Retina (tissue), 1 donor: Measurements from ENCODE around the gene PIAS2.
A peak's percentile ranks its signal among the peaks of the same experiment; 100 is the strongest.
"Not testable (repeated sequence)": the region's sequence is repeated elsewhere in the genome, so short reads cannot be mapped to it uniquely, and the experiment has no call there.

Experiments used
- DNase-seq: peaks from one replicate; pipeline ENCODE4 v3.0.0-alpha.2; 2016

The PIAS2 gene

DNA sequence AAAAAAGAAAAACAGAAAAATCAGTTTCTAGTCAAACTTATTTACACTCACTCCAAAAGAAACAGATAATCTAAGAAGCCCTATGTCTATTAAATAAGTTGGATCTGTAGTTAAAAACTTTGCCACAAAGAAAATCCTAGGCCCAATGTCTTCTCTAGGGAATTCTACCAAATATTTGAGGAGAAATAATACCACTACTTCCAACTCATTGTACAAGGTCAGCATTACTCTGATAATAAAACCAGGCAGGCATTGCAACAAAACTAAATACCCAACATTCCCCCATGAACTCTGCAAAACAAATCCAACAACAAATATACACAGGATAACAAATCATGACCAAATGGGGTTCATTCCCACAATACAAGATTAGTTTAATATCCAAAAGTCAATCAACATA is 86.7 kb downstream of the PIAS2 start:
- DNase-seq, result no peak

DNA sequence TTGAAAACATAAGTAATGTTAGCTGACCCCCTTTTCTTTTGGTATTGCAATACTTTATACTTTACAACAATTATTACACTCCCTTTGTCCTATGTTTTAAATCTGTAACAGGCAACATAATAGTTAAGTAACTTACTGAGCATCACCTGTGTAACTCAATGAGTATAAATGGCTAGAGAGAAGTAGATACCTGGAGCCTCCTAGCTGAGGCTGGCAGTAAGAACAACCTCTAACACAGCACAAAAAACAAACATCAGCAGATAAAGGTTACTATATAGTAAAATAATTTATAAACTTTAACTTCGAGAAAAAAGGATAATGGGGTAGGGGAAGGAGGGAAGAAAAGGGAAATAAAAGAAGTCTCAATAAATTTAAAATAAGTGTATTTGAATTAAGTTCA is 87.4 kb downstream of the PIAS2 start:
- no peak for DNase-seq

DNA sequence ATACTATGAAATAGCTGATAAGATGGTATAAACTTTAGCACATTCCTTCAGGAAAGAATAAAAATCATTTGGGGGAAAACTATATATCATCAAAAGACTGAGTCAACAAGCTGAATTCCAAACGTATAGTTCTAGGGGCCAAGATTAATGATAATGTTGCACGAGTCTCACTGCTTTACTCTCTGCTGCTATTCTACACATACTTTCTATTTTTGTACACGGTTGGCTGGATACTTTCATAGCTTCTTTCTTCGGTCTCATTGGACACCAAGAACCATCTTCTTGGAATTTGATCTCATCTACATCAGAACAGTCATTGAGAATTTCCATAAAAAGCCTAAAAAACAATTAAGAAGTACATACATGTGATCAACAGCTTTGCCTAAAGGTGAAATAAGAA is 87.8 kb downstream of the PIAS2 start:
- no peak for DNase-seq

DNA sequence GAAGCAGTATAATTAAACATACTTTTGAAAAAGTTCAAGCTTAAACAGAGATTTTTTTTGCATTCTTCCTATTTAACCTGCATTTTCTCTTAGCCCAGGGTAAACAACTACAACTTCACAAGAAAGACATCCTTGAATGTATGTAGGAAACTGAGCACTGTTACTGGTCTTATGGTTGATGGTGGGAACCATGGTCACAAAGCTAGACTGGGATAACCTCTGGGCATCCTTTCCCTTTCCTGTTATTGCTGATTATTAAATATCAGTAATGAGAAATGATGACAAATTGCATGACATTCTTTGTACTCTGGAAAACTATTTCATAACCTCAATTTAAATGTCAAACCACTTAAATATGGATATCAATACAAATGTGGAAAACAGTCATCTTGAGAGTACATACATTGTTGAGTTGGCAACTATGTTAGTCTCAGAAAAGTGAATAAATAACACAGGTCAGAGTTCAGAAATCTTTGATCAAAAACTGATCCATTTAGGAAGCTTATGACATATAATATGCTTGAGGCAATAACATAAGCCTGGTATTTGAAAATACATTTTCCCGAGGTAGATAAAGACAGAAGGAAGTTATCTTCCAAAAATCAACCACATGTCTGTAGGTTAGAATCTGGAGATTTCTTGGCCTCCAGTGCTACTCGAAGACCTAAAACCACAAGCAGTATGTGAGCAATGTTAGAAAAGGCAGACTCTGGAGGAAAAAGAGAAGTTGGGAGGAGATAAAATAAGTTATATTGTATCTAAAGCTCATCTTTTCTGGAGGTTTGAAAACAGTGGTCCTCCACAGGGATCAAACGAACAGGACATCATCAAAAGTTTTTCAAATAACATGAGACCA is 95.2 kb downstream of the PIAS2 start:
- DNase-seq, result no peak

DNA sequence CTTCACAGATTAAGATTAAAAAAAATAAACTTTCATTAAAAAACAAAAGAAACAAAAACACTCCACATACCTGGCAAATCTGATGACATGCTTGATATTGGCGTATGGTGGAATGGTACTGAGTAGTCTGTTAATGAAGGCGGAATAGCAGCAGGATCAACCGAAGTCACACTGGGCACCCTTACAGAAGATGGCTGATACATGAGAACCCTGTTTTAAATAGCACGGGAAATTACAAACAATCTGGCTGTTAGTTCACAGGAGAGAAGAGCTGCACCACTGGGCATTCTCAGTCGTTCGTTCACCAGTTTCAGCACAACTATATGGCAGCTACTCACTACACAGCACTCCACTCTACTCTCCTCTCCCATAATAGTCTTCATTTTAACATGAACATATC is 96.4 kb downstream of the PIAS2 start:
- no peak for DNase-seq

DNA sequence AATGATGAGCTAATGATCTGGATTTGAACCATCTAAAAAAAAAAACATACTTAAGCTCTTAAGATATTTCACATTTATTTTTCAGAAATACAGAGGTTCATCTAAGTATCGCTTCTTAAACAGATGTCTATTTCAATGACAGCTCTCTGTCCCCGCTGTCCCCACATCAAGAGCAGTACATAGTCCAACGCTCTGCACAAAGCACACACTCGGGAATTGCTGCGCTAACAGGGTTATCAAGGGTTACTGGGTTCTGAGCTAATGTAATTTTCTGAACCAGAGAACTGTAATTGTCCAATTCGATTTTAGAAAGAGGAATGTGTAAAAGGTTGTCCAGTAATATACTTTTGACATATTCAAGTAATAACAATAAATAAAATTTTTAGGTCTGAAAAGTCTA is 101.6 kb downstream of the PIAS2 start:
- DNase-seq, result no peak

DNA sequence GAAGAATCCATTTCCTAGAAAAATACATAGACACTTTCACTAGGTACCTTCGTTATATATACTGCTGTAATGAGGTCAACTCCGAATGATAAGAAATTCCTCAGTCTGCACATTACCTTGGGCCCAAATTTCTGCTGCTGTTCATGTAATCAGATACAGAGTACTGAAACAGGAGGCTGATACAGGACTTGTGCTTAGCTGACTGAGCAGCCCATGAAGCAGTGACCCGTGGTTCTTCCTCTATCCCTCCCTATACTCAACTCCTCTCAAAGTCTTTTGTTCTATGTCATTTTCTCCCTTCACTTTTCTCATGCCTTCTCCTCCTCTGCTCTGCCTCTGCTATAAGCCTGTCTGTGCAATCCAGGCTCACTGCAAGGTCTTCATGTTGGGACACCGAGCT is 102.9 kb downstream of the PIAS2 start:
- DNase-seq, result no peak

DNA sequence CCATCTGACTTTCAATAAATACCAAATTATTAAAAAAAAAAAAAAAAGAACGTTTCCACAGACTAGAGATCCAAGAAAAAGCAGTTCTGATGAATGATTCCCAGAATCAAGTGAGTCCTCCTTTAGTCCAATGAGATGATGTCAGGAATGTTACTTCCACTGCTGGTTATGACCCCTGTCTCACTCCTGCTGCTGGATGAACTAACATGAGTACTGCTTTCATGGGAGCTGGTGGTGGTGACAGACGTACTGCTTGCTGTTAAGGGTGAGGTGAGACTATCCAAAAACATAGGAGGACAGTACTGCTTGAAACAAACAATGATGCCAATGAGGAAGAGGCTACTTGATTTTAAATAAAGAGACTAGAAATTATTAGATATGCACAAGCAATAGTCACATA is 105.0 kb downstream of the PIAS2 start:
- DNase-seq, result no peak

DNA sequence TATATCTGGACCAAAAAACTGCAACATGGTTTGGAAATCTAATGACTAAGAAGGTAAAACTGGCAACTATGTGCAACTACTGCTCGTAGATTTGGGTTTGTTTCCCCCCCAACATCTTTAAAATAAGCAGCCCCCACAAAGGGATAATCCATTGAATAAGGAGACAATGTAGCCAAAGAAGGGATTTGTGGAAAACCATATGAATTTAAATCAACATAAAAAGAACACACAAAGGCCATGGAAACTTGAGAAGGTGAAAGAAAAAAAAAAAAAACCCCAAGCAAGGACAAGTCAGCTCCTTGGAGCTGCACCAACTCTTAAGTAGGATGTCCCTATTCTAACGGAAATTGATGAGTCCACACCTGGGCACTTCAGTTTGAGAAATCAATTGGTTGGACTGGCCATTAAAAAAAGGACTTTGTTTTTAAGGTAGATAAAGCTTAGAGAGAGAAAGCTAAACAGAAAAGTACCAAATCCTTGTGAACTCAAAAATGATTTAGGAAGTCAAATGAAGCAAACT is 106.8 kb downstream of the PIAS2 start:
- DNase-seq, result no peak

DNA sequence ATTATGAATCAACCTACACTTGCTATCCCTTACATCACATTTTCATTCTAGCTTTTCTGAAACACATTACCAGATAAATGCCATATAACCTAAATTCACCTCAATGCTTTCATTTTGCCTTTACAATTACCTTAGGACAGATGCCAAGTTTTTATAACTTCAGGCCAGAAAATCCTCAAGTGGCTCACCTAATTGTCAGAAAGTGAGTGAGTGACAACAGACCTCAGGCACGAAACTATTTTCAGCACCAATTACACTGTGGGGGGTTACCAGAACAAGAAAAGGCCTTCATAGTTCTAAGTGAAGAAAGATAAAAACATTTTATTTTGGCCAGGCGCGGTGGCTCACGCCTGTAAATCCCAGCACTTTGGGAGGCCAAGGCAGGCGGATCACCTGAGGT is 108.2 kb downstream of the PIAS2 start:
- no peak for DNase-seq

DNA sequence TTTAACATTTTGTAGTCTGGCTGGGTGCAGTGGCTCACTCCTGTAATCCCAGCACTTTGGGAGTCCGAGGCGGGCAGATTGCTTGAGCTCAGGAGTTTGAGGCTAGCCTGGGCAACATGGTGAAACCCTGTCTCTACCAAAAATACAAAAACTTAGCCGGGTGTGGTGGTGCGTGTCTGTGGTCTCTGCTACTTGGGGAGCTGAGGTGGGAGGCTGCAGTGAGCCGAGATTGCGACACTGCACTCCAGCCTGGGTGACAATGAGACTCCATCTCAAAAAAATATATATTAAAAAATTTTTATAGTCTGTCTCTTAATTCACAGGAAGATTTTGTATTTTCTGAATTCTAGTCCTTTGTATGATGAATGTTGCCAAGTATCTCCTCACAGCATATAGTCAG is 121.4 kb downstream of the PIAS2 start:
- not testable (repeated sequence) for DNase-seq

DNA sequence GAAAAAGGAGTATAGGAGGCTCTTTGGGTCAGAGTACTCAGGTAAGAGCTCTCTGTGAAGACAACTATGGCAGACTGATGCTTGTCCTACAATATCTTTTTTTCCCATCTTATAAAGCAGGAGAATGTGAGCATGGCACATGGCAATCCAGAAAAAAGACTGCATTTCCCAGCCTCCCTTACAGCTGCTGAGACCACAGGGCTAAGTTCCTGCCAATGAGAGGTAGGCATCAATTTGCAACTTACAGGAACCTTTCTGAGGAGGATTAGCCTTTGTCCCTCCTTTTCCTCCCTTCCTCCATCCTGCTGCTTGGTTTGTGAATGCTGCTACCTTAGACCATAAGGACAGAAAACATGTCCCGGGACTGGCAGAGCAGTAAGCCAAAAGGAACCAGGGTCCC is 122.7 kb downstream of the PIAS2 start:
- DNase-seq, result no peak

DNA sequence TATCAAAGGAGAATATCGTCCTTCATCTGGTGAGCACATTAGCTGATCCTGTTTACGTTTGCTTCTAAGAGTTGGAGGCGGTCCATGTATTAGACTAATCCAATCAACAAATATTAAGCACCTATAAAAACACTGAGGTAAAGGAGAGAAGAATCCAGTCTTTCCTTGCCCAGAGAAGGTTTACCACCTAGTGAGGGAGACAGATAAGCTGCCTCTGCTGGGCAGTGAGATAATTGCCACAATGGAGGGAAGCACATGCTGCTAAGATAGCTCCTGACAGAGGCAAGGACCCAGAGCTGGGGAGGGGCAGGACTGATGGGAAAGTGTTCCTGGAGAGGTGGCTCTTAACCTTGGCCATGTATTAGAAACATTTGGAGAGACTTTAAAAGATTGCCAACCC is 123.7 kb downstream of the PIAS2 start:
- no peak for DNase-seq

DNA sequence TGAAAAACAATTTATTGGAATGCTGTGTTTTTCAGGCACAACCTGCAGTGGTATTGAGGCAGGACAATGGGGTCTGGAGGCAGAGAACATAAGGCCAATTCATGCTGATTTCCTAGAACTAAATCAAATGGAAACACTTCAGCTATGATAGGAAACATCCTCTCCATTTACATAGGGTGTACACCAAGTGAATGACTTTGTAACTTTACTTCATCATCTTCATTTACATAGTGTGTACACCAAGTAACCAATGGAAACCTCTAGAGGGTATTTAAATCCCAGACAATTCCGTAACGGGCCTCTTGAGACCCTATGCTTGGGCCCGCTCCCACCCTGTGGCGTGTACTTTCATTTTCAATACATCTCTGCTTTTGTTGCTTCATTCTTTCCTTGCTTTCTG is 128.2 kb downstream of the PIAS2 start:
- no peak for DNase-seq

DNA sequence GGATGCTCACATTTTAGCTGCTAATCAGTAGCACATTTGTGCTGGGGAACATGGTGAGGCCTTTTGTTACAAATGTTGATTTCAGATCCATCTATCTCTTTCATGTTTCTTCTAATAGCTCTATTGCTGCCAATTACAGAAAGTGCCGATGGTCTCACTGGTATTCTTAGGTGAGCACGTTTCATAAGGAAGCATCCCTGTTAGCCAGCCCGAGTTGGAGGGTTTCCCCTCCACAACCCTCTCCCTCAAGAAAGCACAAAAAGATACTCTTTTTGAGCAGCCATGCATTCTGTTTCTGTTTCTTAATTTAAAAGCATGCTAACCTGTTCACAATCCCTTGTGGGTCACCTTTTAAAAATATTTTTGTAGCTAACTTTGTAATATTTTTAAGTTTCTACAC is 129.6 kb downstream of the PIAS2 start:
- DNase-seq, result no peak

DNA sequence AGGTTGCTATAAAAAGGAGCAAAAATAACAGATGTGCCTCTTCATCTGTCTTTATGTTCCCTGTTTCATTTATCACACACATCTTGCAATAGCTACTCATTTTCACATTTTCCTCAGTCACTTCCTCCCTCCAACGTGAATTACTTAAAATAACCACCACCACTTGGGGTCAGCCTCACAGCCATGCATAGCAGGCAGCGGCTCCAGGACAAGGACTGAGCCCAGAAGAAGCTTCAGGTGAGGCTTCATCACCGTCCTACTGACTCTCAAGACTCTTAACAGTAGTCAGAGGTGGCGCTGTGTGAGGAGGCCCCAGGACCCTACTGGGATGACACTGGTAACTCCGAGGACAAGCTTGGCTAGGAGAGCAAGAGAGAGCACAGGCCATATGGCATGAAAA is 144.9 kb downstream of the PIAS2 start:
- DNase-seq, result no peak

DNA sequence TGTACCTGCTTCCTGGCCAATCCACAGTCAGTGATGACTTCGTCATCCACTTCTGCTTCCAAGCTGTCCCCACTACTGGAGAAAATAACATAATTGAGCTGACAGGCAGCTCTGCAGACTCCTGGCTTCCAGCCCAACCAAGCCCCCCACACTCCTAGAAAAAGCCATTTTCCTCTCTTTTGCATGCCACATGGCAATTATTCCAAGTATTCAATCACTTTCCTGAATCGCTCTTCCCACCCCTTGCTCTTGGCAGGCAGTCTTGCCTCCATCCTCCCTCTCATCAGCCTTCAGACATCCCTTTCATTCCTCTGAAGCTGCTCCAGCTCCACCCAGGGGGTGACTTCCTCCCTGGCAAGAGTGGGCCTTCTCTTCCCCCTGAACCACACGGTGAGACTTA is 146.2 kb downstream of the PIAS2 start:
- DNase-seq, result peak; percentile 50

DNA sequence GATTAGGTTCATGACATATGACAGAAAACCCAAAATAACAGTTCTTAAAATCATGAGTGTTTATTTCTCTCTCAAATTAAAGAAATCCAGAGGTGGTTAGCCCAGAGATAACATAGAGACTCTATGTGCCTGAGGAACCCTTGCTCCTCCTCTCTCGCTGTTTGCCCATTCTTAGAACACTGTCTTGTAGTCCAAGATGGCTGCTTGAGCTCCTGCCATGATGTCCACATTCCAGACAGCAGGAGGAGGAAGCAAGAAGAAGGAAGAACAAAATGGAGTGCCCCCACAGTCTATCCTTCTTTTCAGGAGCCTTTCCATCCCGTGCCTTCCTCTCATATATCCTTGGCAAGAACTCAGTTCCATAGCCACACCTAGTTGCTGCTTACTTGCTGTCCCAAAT is 146.6 kb downstream of the PIAS2 start:
- no peak for DNase-seq

DNA sequence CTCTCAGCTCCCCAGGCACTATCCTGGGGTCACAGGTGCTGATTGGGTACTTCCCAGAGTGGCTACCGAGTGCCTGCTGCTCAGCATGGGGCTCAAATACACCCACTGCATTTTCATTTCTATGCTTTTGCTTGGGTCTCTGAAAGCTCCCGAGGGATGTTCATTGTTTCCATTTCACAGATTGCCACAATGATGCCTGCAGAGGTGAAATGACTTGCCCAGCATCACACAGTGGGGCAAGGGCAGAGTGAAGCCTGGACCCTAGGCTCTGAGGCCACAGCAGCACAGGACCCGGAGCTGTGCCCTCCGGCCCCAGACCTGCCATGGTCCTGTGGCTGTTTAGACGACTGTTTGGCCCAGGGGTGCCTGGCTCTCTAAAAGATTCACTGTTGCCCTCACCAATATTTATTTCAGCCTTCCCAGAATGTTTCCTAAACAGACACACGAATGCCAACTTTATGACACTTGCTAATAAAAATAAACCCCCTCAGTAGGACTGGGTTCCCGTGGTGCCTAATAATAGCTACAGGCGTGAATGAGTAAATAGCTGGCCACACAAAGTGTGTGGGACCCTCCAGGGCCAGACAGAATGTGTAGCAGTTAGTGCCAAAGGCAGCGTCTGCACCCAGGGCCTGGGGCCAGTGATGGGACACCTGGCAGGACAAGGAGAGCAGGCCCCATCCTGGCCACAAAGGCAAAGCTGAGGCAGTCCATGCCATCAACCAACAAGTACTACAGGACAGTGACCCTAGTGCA is 149.0 kb downstream of the PIAS2 start:
- DNase-seq, result no peak

DNA sequence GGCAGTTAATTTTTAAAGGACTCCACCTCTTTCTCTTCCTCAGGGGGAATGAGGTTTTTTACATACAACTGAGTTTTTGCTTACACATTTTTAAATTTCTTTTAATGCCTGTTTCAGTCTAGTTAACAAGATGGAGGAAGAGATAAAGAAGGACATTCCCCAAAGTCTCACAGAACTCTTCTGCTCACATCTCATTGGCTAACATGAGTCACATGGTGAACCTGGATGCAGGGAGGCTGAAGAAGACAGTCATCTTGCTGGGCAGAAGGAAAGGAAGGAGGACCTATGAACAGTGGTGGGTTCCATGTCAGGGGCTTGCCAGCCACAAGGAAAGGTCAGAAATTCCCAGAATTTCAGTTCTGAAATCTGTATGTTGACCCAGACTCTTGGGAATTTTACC is 150.1 kb downstream of the PIAS2 start:
- DNase-seq, result no peak

DNA sequence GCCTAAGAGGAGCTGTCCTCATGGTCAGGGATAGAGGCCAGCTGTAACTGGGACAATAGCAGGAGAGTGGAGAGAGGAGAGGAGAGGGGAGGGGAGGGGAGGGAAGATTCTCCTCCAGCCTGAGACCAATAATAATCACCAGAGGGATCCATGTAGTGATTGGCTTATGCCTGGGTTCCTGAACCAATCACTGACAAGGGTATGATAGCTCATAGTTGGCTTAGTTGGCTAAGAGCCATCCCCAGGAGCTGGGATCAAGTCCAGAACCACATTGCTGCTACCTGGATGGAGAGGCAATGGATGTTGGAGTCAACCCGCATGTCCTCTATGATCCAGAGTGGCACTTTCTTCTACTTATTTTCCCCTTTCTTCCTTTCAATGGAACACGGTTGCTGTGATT is 152.7 kb downstream of the PIAS2 start:
- no peak for DNase-seq

DNA sequence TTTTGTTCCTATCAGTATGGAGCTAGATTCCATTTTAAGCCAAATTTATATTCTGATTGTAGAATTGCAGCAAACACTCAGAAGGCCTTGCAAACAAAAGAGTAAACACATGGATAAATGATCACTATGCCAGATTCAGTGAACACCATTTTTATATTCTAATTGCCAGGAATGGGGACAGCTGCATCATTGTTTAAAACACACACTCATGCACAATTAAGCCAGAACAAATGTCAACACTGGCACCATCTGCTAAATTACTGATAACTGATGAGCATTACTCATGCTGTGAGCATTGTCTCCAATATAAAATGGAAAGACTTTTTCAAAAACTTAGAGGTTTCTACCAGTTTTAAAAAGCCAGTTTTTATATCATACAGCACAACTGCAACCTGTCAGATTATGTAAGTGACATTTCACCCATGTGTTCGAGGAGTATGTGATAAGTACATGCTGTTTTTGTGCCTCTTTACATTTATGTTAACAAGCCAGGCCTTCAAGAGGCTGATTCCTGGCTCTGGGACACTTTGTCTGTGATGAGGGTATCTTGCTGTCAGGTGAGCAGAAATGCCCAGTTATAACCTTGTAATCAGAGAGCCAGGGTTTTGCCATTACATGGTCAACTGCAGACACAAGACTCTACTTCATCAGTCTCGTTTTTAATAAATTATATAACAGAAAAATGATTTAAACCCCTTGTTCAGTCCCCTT is 156.1 kb downstream of the PIAS2 start:
- peak; percentile 54 for DNase-seq

DNA sequence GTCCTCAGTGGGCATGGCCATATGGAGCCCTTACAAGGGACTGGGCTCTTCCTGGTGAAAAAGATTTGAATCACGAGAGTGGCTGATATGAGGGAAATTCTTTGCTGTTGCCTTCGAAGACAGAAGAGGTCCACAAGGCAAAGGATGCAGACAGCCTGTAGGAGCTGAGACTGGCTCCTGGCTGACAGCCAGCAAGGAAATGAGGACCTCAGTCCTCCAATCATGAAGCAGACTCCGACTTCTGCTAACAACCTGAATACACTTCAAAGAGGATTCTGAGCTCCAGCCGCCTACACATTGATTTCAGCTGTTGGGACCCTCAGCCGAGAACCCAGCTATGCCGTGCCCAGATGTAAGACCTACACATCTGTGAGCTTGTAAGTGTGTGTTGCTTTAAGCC is 157.4 kb downstream of the PIAS2 start:
- DNase-seq, result peak; percentile 25
